C4-2B (cell line): Measurements from ENCODE around the gene ZNF407.

Experiments
- CTCF ChIP-seq: fragments of 450-650 bp; conservative IDR thresholded peaks from 2 replicates; pipeline ENCODE4 v1.5.1; 2017; ENCODE audit warnings: mild to moderate bottlenecking
- ZFX ChIP-seq: fragments of 450-650 bp; IDR thresholded peaks from 2 replicates; pipeline ENCODE4 v1.6.1; 2017

DNA sequence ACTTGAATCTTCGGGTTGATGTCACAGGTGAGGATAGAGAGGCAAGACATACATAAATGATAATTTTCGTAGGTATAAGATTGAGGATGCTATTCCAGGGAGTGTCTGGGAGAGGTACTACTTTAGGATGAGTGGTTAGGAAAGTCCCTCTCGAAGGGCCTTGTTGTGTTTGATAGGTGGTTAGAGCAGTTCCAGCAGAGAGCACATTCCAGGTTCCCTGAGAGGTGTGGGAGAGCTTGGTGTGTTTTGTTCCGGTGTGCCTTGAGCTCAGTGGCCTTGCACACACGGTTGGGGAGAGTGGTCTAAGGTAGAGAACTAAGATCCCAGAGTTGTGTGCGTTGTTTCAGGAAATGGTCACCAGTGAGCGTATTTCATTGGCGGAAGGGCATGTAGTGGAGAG is 191.4 kb downstream of the ZNF407 start:
- TF ChIP-seq CTCF (no peak), ZFX (no peak)
